K562 (cell line): ENCODE measurements around the gene AGRN. TPM values are rescaled to one million over a fixed set of nuclear protein-coding genes. Genes with fewer than 3 reads are reported as not detected.
A peak's percentile ranks its signal among the peaks of the same experiment; 100 is the strongest.

Source experiments
- CEBPG ChIP-seq, 3 experiments: fragments of 200-800 bp in 1 of 3; sonication (Bioruptor generic) in 1 of 3; sonication (generic) in 1 of 3; formaldehyde crosslinking in 1 of 3; IDR thresholded peaks in 2 of 3; conservative IDR thresholded peaks in 1 of 3; 2 replicates each; pipeline versions ENCODE4 v1.6.1 to v1.8.0; 2016 to 2022; ENCODE audit warnings: missing compliant biosample characterization in 2 of 3, missing genetic modification characterization in 2 of 3, mild to moderate bottlenecking in 1 of 3, missing genetic modification reagents in 1 of 3
- EP300 ChIP-seq: IDR thresholded peaks from 2 replicates; pipeline ENCODE4 v1.6.1; 2012; ENCODE audit warnings: low read length, improper control_type of control experiment
- FOXM1 ChIP-seq, 2 experiments: fragments of 450-650 bp in 1 of 2; sonication (generic) in 1 of 2; formaldehyde crosslinking in 1 of 2; IDR thresholded peaks; 2 replicates each; pipeline versions ENCODE4 v1.6.1 to v1.9.0; 2017 to 2022; ENCODE audit warnings: low read depth in 2 of 2, mild to moderate bottlenecking in 2 of 2, missing genetic modification reagents in 1 of 2, moderate library complexity in 1 of 2
- GABPB2 ChIP-seq: fragments of 250-450 bp; sonication (Bioruptor Pico); conservative IDR thresholded peaks from 2 replicates; pipeline ENCODE4 v1.5.1; 2021; ENCODE audit warnings: mild to moderate bottlenecking
- HBP1 ChIP-seq: fragments of 450-650 bp; formaldehyde crosslinking; IDR thresholded peaks from 2 replicates; pipeline ENCODE4 v1.4.0; 2022; ENCODE audit warnings: missing genetic modification characterization
- HEY1 ChIP-seq: fragments of 250-450 bp; sonication (Bioruptor Pico); IDR thresholded peaks from 2 replicates; pipeline ENCODE4 v1.5.0; 2020; ENCODE audit warnings: mild to moderate bottlenecking, moderate library complexity, borderline replicate concordance
- KDM5B ChIP-seq: fragments of 200-600 bp; sonication (generic); IDR thresholded peaks from 2 replicates; pipeline ENCODE4 v1.6.1; 2012; ENCODE audit warnings: low read depth, mild to moderate bottlenecking, moderate library complexity, low read length, control low read depth, inconsistent platforms; ENCODE audit not compliant: insufficient replicate concordance
- POLR2B ChIP-seq: fragments of 450-650 bp; IDR thresholded peaks from 2 replicates; pipeline ENCODE4 v1.6.1; 2018; ENCODE audit warnings: low read depth; ENCODE audit not compliant: partially characterized antibody
- PRPF4 ChIP-seq: fragments of 200-400 bp; formaldehyde crosslinking; IDR thresholded peaks from one replicate; pipeline ENCODE4 v1.6.1; 2017; ENCODE audit warnings: low read length, low read depth, mild to moderate bottlenecking; ENCODE audit not compliant: insufficient read depth, poor library complexity, severe bottlenecking
- SLC30A9 ChIP-seq: fragments of 250-450 bp; sonication (Bioruptor Pico); IDR thresholded peaks from 2 replicates; pipeline ENCODE4 v1.8.0; 2022; ENCODE audit warnings: mild to moderate bottlenecking, moderate library complexity
- SOX6 ChIP-seq: fragments of 450-650 bp; IDR thresholded peaks from 2 replicates; pipeline ENCODE4 v1.6.1; 2014; ENCODE audit warnings: mild to moderate bottlenecking
- SRF ChIP-seq, 2 experiments: fragments of 250-450, 450-650 bp in 1 of 2; sonication (Bioruptor Pico) in 1 of 2; sonication (generic) in 1 of 2; formaldehyde crosslinking; IDR thresholded peaks; 2 replicates each; pipeline versions ENCODE4 v1.5.0 to v1.5.1; 2020 to 2022; ENCODE audit warnings: mild to moderate bottlenecking in 1 of 2, missing genetic modification reagents in 1 of 2
- TAF1 ChIP-seq: IDR thresholded peaks from 2 replicates; pipeline ENCODE4 v1.6.1; 2011; ENCODE audit warnings: mild to moderate bottlenecking, low read length, moderate library complexity; ENCODE audit not compliant: insufficient read depth, control insufficient read depth, severe bottlenecking; ENCODE audit errors: extremely low read depth
- TEAD1 ChIP-seq, 2 experiments: fragments of 450-650 bp in 1 of 2; sonication (generic) in 1 of 2; formaldehyde crosslinking; IDR thresholded peaks; 2 replicates each; pipeline versions ENCODE4 v1.4.0 to v1.8.0; 2020 to 2022; ENCODE audit warnings: mild to moderate bottlenecking in 2 of 2, missing genetic modification reagents in 1 of 2
- ZBTB1 ChIP-seq: sonication (generic); formaldehyde crosslinking; IDR thresholded peaks from 2 replicates; pipeline ENCODE4 v1.8.1; 2023; ENCODE audit warnings: missing genetic modification reagents, low read depth, mild to moderate bottlenecking, borderline replicate concordance
- ZNF830 ChIP-seq: fragments of 250-450 bp; sonication (Bioruptor Pico); IDR thresholded peaks from 2 replicates; pipeline ENCODE4 v1.5.0; 2021; ENCODE audit warnings: mild to moderate bottlenecking
- polyA plus RNA-seq, 8 experiments: library from polyadenylated mRNA; depleted of rRNA in 4 of 8; stranded (reverse) in 5 of 8; unstranded in 3 of 8; fragments of >200 nt; fragmentation: Nextera tagmentation in 2 of 8; fragmentation: Illumina TruSeq in 1 of 8; extraction: Ambion mirVana in 2 of 8; extraction: Trizol in 1 of 8; gene quantifications; 2 replicates each; pipeline versions ENCODE4 v1.2.1 to v1.2.3, GENCODE V29; 2011 to 2014; ENCODE audit warnings: inconsistent platforms in 1 of 8, missing spikeins in 1 of 8
- total RNA-seq, 7 experiments: library from RNA; depleted of rRNA in 6 of 7; stranded (reverse); fragments of >200 nt in 6 of 7; fragmentation: Illumina TruSeq in 2 of 7; extraction: Trizol in 2 of 7; gene quantifications; 2 replicates each; pipeline versions ENCODE4 v1.2.1 to v1.2.3, GENCODE V29; 2011 to 2021; ENCODE audit warnings: low replicate concordance in 1 of 7
- TF ChIP-seq, protein P1 (sequence below): sonication (generic); formaldehyde crosslinking; IDR thresholded peaks from 2 replicates; pipeline ENCODE4 v1.8.1; 2023; ENCODE audit warnings: mild to moderate bottlenecking, missing genetic modification reagents
- TF ChIP-seq, protein P2 (sequence below), 2 experiments: fragments of 450-650 bp; IDR thresholded peaks; 2 replicates each; pipeline ENCODE4 v1.6.1; 2018; ENCODE audit warnings: mild to moderate bottlenecking in 2 of 2, low read depth in 1 of 2; ENCODE audit not compliant: partially characterized antibody in 2 of 2

AGRN gene
- total and polyA plus RNA-seq, 9 of the 15 experiments (the other 6 are each of a cell fraction or from before 2014, with no cell fraction given): 0.04 to 111 (median 18.1) TPM

DNA sequence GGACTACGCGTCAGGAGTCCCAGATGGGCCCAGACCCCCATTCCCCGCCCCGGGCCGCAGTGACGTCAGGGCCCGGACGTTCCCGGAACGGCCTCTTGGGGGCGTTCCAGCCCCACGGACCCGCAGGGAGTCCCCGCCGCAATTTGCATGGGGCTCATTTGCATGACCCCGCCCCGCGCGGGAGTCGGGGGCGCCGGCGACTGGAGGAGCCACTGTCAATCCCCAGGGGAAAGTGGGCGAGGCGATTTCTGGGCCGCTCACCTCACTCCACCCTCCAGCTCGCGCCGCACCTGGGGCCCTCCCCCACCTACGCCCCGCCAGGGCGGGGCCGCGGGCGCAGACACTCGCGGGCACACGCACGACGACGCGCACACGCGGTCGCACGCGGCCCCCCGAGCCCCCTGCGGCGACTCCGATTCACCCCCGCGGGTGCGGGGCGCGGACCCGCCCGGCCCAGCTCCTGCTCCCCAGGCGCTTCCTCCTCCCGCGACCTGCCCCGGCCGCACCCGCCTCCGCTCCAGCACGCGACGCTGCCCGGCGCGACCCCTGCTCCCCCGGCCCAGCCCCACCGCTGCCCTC is 13.2 kb downstream of the AGRN start (continued):
- TF ChIP-seq, protein P1, sequence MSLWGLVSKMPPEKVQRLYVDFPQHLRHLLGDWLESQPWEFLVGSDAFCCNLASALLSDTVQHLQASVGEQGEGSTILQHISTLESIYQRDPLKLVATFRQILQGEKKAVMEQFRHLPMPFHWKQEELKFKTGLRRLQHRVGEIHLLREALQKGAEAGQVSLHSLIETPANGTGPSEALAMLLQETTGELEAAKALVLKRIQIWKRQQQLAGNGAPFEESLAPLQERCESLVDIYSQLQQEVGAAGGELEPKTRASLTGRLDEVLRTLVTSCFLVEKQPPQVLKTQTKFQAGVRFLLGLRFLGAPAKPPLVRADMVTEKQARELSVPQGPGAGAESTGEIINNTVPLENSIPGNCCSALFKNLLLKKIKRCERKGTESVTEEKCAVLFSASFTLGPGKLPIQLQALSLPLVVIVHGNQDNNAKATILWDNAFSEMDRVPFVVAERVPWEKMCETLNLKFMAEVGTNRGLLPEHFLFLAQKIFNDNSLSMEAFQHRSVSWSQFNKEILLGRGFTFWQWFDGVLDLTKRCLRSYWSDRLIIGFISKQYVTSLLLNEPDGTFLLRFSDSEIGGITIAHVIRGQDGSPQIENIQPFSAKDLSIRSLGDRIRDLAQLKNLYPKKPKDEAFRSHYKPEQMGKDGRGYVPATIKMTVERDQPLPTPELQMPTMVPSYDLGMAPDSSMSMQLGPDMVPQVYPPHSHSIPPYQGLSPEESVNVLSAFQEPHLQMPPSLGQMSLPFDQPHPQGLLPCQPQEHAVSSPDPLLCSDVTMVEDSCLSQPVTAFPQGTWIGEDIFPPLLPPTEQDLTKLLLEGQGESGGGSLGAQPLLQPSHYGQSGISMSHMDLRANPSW (CRISPR knock-in tag): no peak
- TF ChIP-seq, protein P2, sequence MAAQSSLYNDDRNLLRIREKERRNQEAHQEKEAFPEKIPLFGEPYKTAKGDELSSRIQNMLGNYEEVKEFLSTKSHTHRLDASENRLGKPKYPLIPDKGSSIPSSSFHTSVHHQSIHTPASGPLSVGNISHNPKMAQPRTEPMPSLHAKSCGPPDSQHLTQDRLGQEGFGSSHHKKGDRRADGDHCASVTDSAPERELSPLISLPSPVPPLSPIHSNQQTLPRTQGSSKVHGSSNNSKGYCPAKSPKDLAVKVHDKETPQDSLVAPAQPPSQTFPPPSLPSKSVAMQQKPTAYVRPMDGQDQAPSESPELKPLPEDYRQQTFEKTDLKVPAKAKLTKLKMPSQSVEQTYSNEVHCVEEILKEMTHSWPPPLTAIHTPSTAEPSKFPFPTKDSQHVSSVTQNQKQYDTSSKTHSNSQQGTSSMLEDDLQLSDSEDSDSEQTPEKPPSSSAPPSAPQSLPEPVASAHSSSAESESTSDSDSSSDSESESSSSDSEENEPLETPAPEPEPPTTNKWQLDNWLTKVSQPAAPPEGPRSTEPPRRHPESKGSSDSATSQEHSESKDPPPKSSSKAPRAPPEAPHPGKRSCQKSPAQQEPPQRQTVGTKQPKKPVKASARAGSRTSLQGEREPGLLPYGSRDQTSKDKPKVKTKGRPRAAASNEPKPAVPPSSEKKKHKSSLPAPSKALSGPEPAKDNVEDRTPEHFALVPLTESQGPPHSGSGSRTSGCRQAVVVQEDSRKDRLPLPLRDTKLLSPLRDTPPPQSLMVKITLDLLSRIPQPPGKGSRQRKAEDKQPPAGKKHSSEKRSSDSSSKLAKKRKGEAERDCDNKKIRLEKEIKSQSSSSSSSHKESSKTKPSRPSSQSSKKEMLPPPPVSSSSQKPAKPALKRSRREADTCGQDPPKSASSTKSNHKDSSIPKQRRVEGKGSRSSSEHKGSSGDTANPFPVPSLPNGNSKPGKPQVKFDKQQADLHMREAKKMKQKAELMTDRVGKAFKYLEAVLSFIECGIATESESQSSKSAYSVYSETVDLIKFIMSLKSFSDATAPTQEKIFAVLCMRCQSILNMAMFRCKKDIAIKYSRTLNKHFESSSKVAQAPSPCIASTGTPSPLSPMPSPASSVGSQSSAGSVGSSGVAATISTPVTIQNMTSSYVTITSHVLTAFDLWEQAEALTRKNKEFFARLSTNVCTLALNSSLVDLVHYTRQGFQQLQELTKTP (IDR thresholded peaks at IDR 0.05; ENCODE audit: low read depth in 1 of 2, partially characterized antibody in 2 of 2): no peak
- TF ChIP-seq SOX6: 0 out of 2 replicates have a peak, but pooled peaks have one; percentile 16
- no peak for TF ChIP-seq ZNF830 (CRISPR knock-in tag)
- no peak for TF ChIP-seq FOXM1 (IDR thresholded peaks at IDR 0.05; ENCODE audit: low read depth)
- TF ChIP-seq FOXM1 (CRISPR knock-in tag; IDR thresholded peaks at IDR 0.05; ENCODE audit: low read depth): no peak
- TF ChIP-seq HEY1 (CRISPR knock-in tag): no peak
- no peak for TF ChIP-seq SLC30A9 (CRISPR knock-in tag)
- no peak for TF ChIP-seq POLR2B
- TF ChIP-seq HBP1: no peak
- TF ChIP-seq ZBTB1 (CRISPR knock-in tag): no peak; the same call in 1 of the 2 replicates
- no peak for TF ChIP-seq PRPF4
- TF ChIP-seq TAF1: no peak
- TF ChIP-seq GABPB2 (CRISPR knock-in tag): no peak
- no peak for TF ChIP-seq KDM5B
- TF ChIP-seq SRF (CRISPR knock-in tag; IDR thresholded peaks at IDR 0.05): 0 out of 4 replicates have a peak, but pooled peaks of 1 of the 2 experiments have one; percentile 39
- no peak for TF ChIP-seq EP300
- no peak for TF ChIP-seq CEBPG (CRISPR knock-in tag; IDR thresholded peaks at IDR 0.05)
- no peak for TF ChIP-seq CEBPG (tag; conservative IDR thresholded peaks at IDR 0.05 in 1 of 2, IDR thresholded peaks at IDR 0.05 in 1 of 2)
- TF ChIP-seq TEAD1 (CRISPR knock-in tag; IDR thresholded peaks at IDR 0.05): no peak
